HCT116 (cell line): ENCODE measurements around the gene AK5.

Source experiments
- CTCF ChIP-seq, 3 experiments: fragments of 200-600 bp in 1 of 3; sonication (generic) in 1 of 3; IDR thresholded peaks in 2 of 3; conservative IDR thresholded peaks in 1 of 3; 2 replicates each; pipeline ENCODE4 v1.5.1; 2012 to 2017; ENCODE audit warnings: low read depth in 2 of 3, low read length in 2 of 3, antibody characterized with exemption in 1 of 3, borderline replicate concordance in 1 of 3, control low read depth in 1 of 3, mild to moderate bottlenecking in 1 of 3, mixed read lengths in 1 of 3, mixed run types in 1 of 3, moderate library complexity in 1 of 3; ENCODE audit not compliant: insufficient read depth in 1 of 3
- ELF1 ChIP-seq: IDR thresholded peaks from 2 replicates; pipeline ENCODE4 v1.6.1; 2012; ENCODE audit warnings: low read depth, borderline replicate concordance
- EZH2 ChIP-seq: fragments of 200-600 bp; sonication (generic); IDR thresholded peaks from 2 replicates; pipeline ENCODE4 v1.6.1; 2017; ENCODE audit warnings: antibody characterized with exemption, mixed run types
- POLR2A ChIP-seq: IDR thresholded peaks from 2 replicates; pipeline ENCODE4 v1.7.0; 2011; ENCODE audit warnings: borderline replicate concordance; ENCODE audit not compliant: insufficient read depth, insufficient read length; ENCODE audit errors: extremely low read depth
- POLR2AphosphoS5 ChIP-seq: IDR thresholded peaks from 2 replicates; pipeline ENCODE4 v1.6.1; 2011; ENCODE audit warnings: mild to moderate bottlenecking, low read depth, low read length, moderate library complexity
- RAD21 ChIP-seq: IDR thresholded peaks from 2 replicates; pipeline ENCODE4 v1.6.1; 2012; ENCODE audit warnings: low read depth, mild to moderate bottlenecking

DNA sequence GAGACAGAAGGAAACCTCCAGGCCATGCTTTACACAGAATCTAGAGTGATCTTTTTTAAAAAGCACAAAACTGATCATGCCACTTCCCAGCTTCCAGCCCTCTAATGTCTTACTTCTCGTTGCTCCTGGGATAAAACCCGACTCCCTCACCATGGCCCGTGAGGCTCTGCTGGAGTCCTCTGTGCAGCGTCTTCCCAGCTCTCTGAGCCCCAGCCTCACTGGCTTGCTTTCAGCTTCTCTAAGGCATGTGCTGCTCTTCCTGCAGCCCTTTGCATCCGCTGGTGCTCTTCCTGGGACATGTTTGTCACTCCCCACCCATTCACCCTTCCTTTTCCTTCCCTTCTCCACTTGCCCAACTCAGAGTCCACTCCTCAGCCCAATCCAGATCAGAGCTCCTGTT, 184.1 kb downstream of the AK5 start:
- TF ChIP-seq POLR2AphosphoS5 (no peak), POLR2A (no peak), CTCF (IDR thresholded peaks at IDR 0.05 in 2 of 3, conservative IDR thresholded peaks at IDR 0.05 in 1 of 3; ENCODE audit: borderline replicate concordance in 1 of 3, insufficient read depth in 1 of 3, low read depth in 2 of 3, low read length in 2 of 3) (no peak), EZH2 (no peak), ELF1 (no peak), RAD21 (no peak)
